ENCODE results near the gene DHRS7.
A peak's percentile ranks its signal among the peaks of the same experiment; 100 is the strongest.
"Not testable (repeated sequence)": the region's sequence is repeated elsewhere in the genome, so short reads cannot be mapped to it uniquely, and the experiment has no call there.

The DHRS7 gene

GRCh38 chr14:60163693-60164092 lies 1.5 kb downstream of the DHRS7 start:
- in situ Hi-C loops (cut with HindIII; ENCODE audit: low pct_ligation_motif_present, low pct_unique_long_range_greater_than_20kb, low sequenced_read_pairs): no loop called here
- DNase-seq: no peak

- in situ Hi-C loops (cut with HindIII; ENCODE audit: low pct_ligation_motif_present, low pct_unique_long_range_greater_than_20kb, low sequenced_read_pairs): no loop called here
Observed at GRCh38 chr14:60161196-60162107, 3.7 kb downstream of the DHRS7 start.

DNA sequence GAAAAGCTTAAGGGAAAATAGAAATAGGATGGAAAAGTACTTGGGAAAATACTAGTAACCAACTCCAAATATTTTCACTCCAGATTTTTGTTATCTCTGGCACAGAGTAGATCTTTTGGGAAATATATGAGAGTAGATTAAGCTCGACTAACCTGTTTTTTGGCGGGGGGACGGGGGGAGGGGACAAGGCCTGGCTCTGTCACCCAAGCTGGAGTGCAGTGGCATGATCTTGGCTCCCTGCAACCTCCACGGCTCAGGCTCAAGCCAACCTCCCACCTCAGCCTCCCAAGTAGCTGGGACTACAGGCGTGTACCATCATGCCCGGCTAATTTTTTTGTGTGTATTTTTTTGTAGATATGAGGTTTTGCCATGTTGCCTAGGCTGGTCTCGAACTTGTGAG lies 4.8 kb downstream of the DHRS7 start:
- in situ Hi-C loops (cut with HindIII; ENCODE audit: low pct_ligation_motif_present, low pct_unique_long_range_greater_than_20kb, low sequenced_read_pairs): no loop called here
- DNase-seq: no peak

More at GRCh38 chr14:60161196-60162107, 3.7 kb downstream of the DHRS7 start:
- no peak for DNase-seq

GRCh38 chr14:60154671-60155070 lies 10.5 kb downstream of the DHRS7 start:
- DNase-seq: no peak
- in situ Hi-C loops (cut with HindIII; ENCODE audit: low pct_ligation_motif_present, low pct_unique_long_range_greater_than_20kb, low sequenced_read_pairs): no loop called here

DNA sequence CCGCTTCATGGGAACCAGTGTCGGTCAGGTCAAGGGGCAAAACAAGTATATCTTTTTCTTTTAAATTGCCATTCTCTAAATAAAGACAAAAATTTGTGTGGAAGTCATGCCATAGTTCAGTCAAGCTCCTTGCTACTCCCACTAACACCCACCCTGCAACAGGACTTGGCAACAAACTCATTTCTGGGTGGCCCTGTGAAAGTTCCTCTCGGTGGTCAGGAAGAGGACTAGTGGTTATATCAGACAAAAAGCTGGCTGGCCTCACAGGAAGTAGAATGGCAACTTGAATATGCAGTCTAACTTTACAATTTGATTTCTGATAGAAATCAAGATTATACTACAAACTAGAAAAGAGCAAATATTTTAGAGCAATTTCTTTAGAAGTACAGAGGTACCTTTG lies 11.2 kb downstream of the DHRS7 start:
- in situ Hi-C loops (cut with HindIII; ENCODE audit: low pct_ligation_motif_present, low pct_unique_long_range_greater_than_20kb, low sequenced_read_pairs): no loop called here
- no peak for DNase-seq

DNA sequence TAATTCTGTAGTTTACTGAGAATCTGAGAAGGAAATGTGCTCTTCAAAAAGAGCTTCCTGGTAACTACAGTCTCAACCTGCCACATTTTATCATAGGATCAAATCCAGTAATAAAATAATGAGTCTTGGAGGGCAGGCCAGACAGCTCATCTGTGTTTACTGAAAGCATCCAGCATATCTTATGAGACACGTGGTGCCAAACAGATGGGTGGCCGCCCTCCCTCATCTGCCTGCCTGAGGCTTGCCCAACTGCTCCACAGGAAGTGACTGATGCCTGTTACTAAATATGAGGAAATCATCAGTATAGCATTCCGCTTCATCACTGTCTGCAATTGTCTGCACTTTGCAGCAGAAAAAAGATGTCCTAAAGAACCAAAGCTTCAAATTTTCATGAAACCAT lies 13.5 kb downstream of the DHRS7 start:
- in situ Hi-C loops (cut with HindIII; ENCODE audit: low pct_ligation_motif_present, low pct_unique_long_range_greater_than_20kb, low sequenced_read_pairs): no loop called here
- DNase-seq: peak; percentile 52

DNA sequence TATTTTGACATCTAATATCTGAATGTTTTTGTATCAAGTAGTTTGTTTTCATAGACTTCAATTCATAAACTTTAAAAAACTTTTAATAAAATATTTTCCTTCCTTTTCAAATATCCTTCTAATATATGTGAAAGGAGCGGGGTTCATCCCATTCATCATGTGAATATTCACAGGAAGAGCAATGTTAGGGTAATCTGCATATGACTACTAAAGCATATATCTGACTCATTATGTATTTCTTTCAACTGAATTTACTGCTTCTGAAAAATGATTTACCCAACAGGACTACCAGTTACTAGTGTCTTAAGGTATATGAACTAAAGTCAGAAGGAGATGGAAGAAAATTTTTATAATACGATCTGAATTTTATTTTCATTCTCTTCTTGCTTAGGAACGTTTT lies 30.5 kb downstream of the DHRS7 start:
- in situ Hi-C loops (cut with HindIII; ENCODE audit: low pct_ligation_motif_present, low pct_unique_long_range_greater_than_20kb, low sequenced_read_pairs): no loop called here
- DNase-seq: no peak

DNA sequence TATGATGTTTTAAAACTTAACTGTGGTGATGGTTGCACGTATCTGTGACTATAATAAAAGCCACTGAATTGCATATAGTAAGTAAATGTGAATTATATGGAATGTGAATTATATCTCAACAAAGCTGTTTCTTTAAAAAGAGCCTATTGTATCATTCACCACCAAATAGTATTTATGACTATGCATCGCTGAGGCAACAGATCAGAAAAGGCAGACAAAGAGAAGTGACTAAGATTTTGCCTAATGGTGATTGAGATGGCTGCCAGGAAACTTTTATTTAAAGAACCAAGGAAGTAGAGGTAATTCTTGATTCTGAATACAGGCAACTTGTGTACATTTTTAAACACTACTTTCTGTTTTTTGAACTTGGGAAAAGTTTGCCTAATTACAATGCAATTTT lies 31.7 kb downstream of the DHRS7 start:
- no peak for DNase-seq
- in situ Hi-C loops (cut with HindIII; ENCODE audit: low pct_ligation_motif_present, low pct_unique_long_range_greater_than_20kb, low sequenced_read_pairs): no loop called here

DNA sequence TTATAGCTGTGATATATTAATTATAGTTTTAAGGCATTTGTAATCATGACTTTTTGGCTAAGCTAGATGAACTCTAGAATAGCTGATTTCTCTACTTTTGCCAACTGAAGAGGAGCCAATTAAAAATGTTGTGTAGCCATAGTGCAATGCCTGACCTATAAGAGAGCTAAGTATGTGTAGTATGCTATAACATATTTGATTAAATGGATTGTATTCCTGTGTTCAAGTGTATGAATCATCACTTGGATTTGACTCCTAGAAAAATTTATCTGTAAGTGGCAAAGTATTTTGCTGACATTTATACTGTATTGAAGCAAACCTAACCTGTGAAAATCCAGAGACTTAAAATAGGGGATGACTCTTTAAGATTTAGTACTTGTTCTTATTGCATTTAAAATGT lies 39.3 kb downstream of the DHRS7 start:
- DNase-seq: no peak
- in situ Hi-C loops (cut with HindIII; ENCODE audit: low pct_ligation_motif_present, low pct_unique_long_range_greater_than_20kb, low sequenced_read_pairs): no loop called here

GRCh38 chr14:60116181-60116580 lies 49.0 kb downstream of the DHRS7 start:
- no peak for DNase-seq
- in situ Hi-C loops (cut with HindIII; ENCODE audit: low pct_ligation_motif_present, low pct_unique_long_range_greater_than_20kb, low sequenced_read_pairs): no loop called here

GRCh38 chr14:60114881-60115280 lies 50.3 kb downstream of the DHRS7 start:
- no peak for DNase-seq

GRCh38 chr14:60111732-60112131 lies 53.5 kb downstream of the DHRS7 start:
- DNase-seq: no peak
- in situ Hi-C loops (cut with HindIII; ENCODE audit: low pct_ligation_motif_present, low pct_unique_long_range_greater_than_20kb, low sequenced_read_pairs): no loop called here

More at GRCh38 chr14:60114881-60115280, 50.3 kb downstream of the DHRS7 start:
- in situ Hi-C loops (cut with HindIII; ENCODE audit: low pct_ligation_motif_present, low pct_unique_long_range_greater_than_20kb, low sequenced_read_pairs): no loop called here

- no peak for DNase-seq
- in situ Hi-C loops (cut with HindIII; ENCODE audit: low pct_ligation_motif_present, low pct_unique_long_range_greater_than_20kb, low sequenced_read_pairs): no loop called here
Observed at GRCh38 chr14:60107477-60107876, 57.7 kb downstream of the DHRS7 start.

DNA sequence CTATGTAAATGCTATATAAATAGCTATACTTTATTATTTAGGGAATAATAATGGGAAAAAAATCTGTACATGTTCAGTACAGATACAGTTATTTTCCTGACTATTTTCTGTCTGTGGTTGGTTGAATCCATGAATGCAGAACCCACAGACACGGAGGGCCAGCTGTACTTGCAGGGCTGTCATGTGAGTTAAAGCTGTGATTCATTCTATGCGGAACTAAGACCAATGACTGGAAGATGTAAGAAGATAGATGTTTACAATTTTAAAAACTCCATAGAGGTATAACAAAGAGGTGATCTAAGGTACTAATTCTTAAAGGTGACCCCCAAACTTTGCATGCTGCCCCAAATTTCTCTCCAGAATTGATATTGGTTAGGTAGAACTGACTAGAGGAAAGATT lies 58.9 kb downstream of the DHRS7 start:
- DNase-seq: peak; percentile 57
- in situ Hi-C loops (cut with HindIII; ENCODE audit: low pct_ligation_motif_present, low pct_unique_long_range_greater_than_20kb, low sequenced_read_pairs): no loop called here

DNA sequence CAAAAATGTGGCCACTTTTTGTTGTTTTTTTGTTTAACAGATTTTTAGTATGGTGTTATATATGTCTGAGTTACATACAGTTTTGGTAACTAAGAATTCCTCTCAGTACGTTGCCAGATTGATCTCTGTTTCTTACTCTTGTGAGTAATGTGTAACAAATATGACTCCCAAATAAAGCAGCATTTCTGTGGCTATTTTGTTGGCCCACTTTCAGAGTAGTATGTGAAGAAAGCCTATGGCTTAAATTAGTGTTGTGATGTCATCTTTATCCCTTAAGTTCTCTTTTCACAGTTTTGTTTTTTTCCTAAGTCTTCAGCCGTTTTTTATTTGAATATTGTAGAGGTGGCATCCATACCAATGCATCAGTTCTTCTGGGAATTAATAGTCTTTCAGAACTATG lies 62.8 kb downstream of the DHRS7 start:
- DNase-seq: no peak
- in situ Hi-C loops (cut with HindIII; ENCODE audit: low pct_ligation_motif_present, low pct_unique_long_range_greater_than_20kb, low sequenced_read_pairs): no loop called here

- DNase-seq: no peak
- in situ Hi-C loops (cut with HindIII; ENCODE audit: low pct_ligation_motif_present, low pct_unique_long_range_greater_than_20kb, low sequenced_read_pairs): no loop called here
Observed at GRCh38 chr14:60101786-60102185, 63.4 kb downstream of the DHRS7 start.

DNA sequence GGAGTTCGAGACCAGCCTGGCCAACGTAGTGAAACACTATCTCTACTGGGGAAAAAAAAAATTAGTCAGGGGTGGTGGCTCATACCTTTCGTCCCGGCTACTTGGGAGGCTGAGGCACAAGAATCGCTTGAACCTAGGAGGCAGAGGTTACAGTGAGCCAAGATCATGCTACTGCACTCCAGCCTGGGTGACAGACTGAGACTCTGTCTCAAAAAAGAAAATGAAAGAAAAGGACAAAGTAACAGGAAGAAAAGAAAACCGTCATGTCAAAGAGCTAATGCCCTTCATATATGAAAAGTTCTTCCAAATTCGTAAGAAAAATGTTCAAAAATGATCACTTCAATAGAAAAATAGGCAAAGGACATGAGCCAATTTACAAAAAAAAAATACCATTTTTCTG lies 65.3 kb downstream of the DHRS7 start:
- in situ Hi-C loops (cut with HindIII; ENCODE audit: low pct_ligation_motif_present, low pct_unique_long_range_greater_than_20kb, low sequenced_read_pairs); DNase-seq: not testable (repeated sequence)

GRCh38 chr14:60097974-60098373 lies 67.2 kb downstream of the DHRS7 start:
- no peak for DNase-seq
- in situ Hi-C loops (cut with HindIII; ENCODE audit: low pct_ligation_motif_present, low pct_unique_long_range_greater_than_20kb, low sequenced_read_pairs): no loop called here

DNA sequence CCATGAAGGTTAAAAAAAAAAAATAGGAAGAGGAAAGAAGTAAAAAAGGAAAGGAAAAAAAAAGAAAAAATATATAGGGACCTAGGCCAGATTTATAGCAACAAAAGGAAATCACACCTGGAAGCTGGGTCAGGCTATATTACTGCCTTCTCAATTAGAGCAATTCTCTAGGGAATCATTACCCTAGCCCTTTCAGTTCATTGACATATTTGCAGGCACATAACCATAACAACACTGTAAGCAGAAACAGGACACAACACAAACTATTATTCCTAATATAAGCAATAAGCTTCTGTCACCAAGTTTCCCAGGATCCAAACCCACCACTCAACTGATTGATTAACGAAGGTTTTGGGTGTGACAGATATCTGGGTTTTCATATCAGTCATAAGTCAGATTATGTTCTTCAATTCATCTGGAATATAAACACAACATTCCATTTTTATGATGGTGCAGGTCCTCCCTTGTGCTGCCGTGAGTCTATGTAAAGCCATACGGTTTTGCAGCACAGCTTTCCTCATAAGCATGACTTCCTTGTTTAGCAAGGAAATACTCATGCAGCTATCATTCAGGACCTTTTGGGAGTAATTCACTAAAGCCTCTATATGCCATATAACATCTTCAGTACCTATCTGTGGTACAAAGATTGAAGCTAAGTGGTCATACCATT lies 69.3 kb downstream of the DHRS7 start:
- in situ Hi-C loops (cut with HindIII; ENCODE audit: low pct_ligation_motif_present, low pct_unique_long_range_greater_than_20kb, low sequenced_read_pairs): no loop called here
- no peak for DNase-seq

DNA sequence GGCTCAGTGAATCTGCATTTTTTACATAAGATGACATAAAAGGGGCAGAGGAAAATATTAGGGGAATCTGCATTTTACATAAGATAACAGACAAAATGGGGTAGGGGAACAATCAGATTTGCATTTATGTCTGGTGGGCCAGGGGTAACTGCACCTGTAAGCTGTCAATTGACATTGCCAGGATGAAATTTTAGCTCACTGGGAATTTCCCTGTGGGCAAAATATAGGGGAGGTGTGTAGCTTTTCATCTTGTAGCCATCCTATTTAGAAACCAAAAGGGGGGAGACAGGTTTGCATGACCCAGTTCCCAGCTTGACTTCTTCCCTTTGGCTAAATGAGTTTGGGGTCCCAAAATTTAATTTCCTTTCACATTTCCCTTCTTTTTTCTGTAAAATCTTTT lies 70.0 kb downstream of the DHRS7 start:
- DNase-seq: no peak
- in situ Hi-C loops (cut with HindIII; ENCODE audit: low pct_ligation_motif_present, low pct_unique_long_range_greater_than_20kb, low sequenced_read_pairs): no loop called here
